ENCODE results near the gene EBF3.

Gene EBF3

DNA sequence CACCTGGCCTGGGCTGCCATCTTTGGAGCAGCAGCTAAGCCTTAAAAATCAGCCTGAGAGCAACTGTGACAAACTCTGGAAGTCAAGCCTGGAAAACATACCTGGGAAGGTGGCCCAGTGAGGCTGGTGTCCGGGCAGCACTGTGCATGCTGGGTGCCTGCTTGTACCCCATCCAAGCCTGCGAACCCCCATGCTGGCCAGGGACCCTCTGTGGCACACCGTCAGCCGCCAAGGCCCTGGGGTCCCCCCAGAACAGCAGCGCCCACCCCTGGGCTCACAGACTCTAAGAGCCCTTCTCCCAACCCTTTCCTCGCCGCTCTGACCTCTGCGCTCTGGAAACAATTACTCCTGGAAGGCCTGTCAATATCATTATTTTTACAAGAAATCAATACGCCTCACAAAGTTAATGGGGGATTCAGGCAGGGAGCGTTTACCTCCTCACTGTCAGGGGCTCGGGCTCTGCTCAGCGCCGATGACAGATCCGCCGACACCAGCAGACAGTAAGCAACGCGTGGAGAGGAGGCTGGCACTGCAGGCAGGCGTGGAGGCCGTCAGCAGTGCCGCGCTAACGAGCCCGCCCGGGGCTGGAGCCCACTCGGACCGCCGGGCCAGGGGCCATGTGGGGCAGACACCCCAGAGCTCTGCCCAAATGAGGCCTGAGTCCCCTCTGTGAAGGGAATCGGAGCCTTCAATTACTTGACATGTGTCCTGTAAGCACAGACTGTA lies 54.4 kb downstream of the EBF3 start:
- no peak for DNase-seq (ENCODE audit: low spot score)

DNA sequence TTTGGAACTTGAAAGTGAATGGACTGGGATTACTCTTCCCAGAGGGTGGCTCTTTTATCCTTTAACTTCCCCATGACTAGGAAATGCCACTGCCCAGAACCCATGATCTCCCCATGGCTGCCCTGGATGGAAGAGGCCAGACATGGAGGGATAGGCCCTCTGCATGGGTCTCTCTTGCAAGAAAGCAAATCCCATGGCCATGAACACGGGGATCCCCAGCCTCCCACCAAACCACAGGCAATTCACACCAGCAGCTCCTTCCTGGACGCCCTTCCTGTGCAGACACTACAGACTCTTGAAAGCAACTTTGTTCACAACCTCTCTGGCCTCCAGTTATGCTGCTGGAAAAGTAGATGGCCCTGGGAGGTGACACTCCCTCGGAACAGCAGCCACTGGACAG lies 55.0 kb downstream of the EBF3 start:
- DNase-seq (ENCODE audit: low spot score): no peak

DNA sequence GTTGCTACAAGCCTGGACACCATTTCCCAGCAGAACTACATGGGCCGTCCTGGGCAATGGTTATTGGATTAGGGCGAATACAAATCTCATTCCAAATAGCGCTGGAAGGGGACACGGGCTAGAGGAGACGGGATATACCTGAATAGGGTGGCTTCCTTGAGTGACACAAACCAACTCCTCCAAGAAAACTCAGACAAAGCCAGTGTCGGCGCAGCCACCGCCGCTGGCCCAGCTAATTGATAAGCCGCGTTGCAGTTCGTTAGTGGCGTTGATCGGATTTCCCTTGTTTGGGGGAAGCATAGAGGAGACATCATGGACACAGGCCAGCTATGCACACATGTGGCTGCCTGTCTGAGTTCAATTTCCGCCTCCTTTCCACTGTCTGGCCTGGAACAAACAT lies 55.7 kb downstream of the EBF3 start:
- no peak for DNase-seq (ENCODE audit: low spot score)

DNA sequence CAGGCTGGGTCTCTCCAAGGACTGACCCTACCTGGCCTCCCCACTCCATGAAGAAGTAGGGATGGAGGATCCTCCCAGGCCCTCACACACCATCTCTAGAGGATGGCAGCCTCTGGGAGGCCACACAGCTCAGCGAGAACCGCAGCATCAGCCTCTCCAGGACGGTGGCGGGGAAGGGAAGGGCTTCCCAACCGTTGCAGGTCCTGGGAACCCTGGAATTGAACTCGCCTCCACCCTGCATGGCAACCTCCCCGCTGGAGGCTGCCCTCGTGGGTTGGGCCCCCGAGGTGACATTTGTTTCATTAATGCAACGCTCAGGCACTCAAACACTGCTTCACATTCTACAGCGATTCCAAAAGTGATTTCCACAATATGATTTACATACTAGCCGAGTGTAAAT lies 58.5 kb downstream of the EBF3 start:
- DNase-seq (ENCODE audit: low spot score): no peak

DNA sequence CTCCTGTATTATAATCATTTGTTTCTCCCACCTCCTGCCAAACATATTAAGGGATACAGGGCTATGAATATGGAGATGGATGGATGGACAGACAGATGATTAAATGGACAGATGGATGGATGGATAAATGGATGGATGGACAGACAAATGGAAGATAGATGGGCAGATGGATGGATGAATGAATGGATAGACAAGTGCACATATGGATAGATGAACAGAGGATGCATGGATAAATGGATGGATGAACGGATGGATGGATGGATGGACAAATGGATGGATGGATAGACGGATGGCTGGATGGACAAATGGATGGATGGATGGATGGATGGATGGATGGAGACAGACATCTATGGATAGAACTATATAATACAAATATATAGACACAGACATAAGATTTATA lies 59.8 kb downstream of the EBF3 start:
- DNase-seq (ENCODE audit: low spot score): no peak

DNA sequence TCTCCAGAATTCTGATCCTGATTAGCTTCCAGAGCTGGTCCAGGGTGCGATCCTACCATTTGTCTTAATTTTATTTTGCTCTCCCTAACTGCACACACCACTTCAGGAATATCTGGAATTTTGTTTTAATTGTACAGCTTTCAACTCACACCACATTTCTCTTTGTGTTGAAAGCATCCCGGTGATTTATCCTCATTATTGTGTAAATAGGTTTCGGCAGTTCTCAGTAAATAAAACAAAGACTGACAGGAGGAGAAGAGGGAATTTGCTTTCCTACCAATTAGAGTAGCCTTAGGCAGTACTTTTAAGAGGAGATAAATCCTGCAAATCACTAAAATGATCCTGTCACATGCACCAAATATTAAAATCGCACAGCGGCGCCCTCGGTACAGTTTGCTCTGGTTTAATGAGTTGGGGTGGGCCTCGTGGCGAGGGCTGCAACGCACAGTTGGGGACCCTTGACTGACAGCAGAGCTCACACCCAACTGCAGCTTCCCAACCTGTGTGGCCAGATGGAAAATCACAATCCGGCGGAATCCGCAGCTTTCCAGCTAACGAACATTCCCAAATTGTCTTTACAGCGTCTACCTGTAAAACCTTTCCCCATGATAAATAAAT lies 62.6 kb downstream of the EBF3 start:
- DNase-seq (ENCODE audit: low spot score): no peak

DNA sequence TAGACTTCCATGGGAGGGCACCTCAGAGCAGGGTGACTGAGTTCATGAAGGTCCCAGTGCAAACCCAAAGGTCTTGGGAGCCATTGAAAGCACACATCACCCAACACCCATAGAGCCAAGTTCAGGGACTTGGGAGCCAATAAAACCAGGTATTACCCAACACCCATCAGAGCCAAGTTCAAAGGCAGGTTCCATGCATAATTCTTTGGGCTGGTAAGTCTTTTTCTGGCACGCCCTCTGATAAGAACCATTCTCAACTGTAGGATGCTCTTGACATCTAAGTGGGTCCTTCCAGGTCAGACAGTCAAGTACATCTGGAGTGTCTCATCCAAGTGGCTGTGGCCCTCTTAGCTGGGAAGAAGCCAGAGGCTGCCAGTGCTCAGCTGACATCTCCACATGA lies 63.2 kb downstream of the EBF3 start:
- no peak for DNase-seq (ENCODE audit: low spot score)

DNA sequence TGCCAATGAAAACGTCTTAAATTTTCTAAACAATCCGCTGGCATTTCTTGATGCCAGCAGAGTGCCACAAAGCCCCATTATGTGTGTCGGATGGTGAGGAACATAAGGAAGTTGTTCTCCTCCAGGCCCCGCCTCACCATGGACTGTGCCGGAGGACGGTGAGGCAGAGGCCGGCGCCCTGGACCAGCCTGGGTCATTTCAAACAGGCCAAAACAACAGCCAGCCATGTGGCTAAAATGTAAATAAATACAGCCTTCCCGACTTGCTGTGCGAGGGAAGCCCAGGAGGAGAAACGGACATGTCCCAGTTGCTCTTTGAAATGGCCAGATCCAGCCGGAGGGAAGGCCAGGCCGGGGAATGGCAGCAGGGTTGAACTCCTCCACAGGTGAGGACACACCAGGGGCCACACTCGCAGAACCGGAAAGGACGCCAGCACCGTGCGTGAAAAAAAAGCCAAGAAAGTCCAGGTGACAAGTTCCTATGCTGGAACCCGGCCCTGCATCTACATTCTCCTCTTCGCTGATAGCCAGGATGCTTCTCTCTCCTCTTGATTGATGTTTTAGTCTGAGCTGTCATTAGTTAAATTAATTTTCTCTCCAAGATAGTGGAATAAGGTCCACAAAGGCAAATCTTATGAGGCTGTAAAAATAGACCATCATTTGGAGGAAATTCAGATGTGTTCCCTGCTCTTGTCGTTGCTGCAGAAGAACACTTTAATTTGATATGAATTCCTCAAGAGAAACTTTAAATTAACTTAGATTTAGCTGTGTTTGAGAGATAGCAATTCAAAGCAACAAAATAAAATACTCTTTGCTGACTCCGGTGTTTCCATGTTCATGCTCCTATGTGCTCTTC lies 64.6 kb downstream of the EBF3 start:
- no peak for DNase-seq (ENCODE audit: low spot score)

DNA sequence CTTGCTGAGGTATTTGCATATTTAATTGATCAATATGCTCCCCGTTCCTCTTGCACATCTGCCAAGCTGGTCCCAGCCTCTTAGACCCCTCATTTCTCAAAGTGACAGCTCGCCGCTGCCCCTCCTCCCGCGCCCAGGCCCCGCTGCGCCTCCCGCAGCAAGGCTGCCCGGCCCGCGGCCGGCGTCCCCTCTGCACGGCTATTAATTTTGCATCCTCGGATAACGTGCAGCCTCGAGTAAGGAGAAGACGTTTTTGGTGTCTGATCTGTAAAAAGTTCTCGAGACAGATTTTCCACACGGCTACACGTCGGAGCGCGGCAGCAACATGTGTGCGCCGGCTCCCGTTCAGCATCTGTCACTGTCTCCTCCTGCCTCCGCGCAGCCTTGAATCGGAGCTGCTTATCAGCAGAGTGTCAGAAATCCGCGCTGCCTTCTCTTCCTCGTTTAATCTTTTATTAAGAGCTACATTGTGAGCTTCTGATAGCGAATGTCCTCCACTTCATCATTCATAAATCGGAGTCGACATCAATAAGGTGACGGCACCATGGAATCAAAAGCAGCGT lies 65.3 kb downstream of the EBF3 start:
- no peak for DNase-seq (ENCODE audit: low spot score)

DNA sequence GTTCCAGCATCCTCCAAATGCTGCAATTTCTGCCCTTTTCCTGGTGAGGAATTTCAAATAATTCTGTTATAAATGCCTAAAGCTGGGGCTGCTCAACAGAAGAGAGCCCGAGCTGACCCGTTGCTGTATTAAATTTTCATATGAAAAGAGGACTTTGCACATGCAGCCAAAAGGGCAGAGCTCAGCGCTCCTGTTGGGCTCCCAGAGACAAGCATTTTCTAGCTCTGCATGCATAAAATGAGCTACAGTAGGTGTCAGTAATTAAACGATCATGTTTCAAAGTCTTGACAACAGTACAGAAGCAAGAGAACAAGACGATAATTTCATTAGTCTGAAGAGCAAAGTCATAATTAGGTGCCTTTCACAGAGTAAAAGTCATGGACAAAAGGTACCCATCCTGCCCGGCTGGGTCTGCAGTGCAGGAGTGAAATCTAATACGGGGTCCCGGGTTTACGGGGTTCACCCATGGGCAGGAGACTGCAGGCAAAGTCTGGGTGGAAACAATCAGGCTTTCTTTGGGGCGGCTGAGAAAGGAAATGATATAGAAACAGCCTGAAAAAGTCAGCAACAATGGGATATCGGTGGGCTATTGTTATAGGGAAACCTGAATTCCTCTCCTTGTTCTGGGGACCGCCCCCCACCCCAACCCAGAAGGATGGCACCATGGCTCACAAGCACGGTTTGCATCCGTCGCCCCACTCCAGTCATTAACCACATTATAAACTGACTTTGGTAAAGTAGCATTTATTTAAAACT lies 66.0 kb downstream of the EBF3 start:
- no peak for DNase-seq (ENCODE audit: low spot score)

DNA sequence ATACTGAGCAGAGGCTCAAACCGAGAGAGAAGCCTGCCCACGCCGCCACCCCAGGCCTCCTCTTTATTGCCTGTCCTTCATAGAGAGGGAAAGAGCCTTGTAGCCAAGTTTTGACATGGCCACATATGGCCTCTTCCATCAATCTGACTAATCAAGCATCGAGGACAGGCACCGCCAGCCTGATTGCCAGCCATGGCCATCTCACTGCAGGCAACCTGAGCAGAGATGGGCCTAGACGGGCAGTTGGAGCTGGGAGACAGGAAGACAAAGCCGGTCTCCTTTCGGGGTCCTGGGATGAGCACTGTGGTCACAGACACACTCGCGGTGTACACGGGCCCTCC lies 67.2 kb downstream of the EBF3 start:
- DNase-seq (ENCODE audit: low spot score): no peak

DNA sequence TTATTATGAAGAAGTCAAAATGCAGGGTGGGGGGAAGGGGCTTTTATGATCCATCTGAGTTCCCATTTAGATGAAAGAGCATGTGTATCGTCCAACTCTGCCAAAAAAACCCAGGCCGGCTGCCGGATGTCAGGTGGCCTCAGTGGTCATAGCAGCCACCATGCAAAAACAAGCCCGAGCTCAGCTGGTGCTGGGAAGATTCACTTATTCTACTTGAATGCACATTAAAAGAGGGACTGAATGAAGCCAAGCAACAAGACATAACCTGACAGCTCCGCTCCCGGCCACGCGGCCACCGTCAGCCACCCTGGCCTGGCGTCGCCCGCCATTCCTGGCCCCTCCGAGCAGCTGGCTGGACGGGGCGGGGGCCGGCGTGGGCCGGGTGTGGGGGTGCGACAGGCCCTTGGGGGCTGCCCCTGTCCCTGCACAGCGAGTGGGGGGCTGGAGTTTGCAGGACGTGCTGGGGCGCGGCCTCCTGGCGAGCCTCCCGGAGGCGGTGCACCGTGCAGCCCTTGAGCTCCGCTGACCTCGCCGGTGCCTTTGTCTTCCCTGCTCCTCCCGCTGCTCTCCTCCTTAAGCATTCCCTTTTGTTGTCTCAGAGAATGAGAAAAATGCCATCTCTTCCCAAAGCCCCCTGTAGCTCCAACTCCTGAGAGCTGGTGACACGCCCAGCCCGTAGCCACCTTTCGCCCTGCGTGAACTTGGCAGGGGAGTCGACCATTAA lies 67.8 kb downstream of the EBF3 start:
- DNase-seq (ENCODE audit: low spot score): no peak

DNA sequence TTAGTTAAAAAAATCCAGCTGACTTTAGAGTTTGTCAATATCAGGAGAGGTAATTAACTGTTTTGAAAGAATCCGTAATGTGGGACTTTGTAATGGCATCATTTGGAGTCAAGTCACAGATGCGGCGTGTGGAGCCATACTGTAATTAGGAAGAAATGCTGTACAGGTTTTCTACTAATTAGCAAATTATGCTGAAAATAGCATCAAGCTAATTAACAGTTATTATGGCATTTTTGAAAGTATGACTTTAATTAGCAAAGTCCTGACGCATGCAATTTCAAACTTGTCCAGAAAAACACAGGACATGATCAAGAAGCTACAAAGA lies 68.3 kb downstream of the EBF3 start:
- no peak for DNase-seq (ENCODE audit: low spot score)

DNA sequence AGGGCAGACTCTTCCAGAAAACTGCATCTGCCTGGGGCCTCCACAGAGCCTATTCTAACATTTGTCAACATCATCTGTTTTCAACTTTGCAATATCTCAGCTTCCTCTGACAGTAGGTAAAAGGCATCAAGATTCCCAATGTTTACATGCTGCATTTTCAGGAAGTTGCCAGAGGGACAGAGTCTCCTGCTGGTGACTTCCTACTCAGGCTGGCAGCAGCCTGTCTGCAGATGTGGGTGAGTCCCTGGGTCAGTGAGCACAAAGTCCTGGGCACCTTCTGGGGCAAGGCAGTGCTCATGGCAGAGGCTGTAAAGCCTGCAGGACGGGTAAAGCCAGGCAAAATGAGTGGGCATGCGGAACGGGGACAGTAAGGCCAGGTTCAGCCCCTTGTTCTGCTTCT lies 69.4 kb downstream of the EBF3 start:
- DNase-seq (ENCODE audit: low spot score): no peak

DNA sequence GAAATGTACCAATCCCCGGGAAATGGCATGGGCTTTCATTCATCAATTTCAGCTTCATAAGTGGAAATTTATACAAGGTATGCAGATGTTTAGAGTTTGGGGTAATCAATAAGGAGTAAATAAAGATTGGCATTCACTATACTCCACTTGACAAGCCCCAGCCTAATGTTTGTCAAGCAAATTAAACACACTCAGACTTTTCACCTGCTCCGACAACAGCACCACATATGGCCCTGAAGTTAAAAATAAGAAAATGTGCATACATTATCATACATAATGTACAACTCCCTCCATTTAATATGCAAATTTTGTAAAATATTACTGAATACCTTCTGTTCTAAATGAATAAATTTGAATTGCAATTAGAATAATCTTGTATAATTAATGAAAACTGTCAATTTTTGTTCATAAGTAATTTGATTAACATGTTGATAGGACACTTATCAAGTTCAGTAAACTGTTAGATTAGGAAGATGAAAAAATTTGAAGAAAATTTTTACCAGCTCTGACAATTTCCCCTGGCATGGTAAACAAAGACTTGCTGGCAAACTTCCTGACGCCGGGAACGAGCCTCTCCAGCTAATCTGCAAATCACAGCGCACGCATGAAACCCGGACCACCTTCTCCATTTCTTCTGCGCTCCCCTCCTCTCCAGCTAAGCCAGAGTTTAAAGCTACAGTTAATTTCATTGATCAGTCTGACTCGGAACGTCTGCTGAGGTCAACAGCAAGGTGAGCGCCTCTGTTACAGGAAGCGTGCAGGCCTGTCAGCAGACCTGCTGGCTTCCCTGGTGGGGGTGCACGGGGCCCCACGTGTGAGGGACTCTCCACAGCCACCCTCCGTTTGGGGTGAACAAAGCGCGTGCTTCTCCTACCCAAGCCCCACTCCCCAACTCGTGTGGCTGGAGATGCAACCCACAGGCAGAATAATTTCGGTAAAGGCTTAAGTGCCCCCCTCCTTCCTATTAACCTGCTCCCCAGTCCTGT lies 70.7 kb downstream of the EBF3 start:
- DNase-seq (ENCODE audit: low spot score): no peak

DNA sequence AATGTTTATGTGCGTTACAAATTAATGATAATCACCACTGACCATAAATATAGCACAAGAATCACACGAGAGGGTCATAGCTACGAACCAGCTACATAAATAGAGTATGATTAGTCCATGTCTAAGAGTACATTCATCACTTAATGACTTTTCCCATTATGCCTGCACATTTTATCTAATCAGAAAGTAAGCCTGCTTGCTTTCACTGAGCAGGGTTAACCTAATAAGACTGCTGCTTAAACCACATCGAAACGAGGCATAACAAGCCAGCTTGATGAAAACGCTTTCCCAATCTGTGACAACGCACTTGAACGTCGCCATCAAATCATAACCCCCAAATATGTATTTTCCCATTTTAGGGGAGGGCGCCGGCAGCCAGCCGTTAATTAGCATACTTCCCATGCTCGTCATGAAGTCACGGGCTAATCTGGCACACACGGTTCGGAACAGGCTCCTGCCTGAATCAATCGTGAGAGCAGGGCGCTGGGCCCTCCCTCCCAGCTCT lies 71.5 kb downstream of the EBF3 start:
- DNase-seq (ENCODE audit: low spot score): no peak

DNA sequence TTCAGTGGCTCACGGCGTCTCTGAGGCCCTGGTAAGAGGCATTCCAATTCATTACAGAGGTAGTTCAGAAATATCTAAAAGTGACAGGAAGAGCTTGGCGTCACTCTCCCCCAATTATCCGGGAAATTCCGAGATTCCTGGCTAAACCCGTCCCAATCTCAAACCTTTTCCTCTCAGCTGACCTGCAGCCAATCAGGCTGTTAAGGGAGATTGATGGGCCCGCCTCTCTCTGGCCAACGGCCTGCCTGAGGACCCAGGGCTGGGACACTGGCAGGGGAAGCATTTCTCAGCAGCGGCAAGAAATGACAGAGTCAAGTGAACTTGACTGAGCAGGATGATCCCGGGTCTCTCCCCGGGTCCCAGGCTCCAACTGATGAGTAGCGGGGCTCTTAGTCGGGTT lies 72.3 kb downstream of the EBF3 start:
- DNase-seq (ENCODE audit: low spot score): no peak

DNA sequence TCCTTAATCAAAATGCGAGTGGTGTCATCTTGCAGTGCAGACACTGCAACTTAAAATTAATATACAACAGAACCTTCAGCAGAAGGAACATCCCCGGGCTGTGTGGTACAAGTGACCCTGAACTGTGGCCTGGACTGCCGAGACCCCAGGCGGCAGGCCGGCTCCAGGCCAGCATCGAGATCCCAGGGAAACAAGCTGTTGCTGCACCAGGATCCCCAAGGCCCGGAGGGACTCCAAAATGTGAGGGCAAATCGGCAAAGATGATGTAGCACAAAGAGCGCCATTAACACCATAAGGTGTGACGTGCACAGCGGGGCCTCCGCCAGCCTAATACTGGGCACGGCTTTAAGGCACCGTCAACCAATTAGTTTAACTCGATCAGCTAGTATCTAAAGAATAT lies 73.9 kb downstream of the EBF3 start:
- no peak for DNase-seq (ENCODE audit: low spot score)

DNA sequence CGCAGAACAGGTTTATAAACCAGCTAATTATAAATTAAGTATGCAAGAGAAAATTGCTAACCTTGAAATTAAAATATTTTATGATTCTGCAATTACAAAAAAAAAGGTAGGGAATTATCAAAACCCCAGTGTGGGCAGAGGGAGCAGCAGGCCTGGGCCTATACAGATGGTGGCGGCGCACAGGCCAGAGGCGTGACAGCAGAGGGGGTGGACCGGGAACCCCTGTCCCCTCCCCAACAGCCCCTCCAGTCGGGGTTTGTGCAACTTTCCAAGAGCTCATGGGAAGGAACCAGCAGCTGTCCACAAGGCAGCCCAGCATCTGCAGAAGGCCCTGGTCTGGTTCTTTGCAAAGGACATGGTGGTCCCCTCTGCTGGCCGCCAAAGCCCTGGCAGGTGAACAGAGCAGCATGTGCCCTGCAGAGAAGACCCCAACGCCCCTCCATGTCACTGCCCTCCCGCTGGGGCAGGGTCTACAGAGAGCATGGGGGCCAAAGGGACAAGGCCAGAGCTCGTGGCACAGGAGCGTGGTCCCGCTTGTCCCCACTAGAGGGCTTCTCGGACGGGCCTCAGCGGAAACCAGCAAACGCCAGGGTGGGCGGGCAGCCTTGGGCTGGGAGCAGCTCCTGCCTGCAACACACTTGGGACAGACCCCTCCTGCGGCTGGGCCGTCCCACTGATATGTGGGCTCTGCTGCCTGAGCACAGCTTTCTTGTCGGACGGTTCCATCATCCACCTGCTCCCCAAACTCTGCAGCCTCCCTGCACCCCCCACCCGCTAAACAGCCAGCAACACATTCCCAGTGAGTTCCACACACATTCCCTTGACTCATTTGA lies 75.1 kb downstream of the EBF3 start:
- DNase-seq (ENCODE audit: low spot score): peak; percentile 23

Measured in CD4-positive, alpha-beta T cell treated with Interleukin-2 at 100 ng/mL for 4 hours (primary cell).